HepG2 (cell line): ENCODE measurements around the gene HHIPL1. TPM values are rescaled to one million over a fixed set of nuclear protein-coding genes. Genes with fewer than 3 reads are reported as not detected.

Experiments used
- BRF2 ChIP-seq: sonication (generic); formaldehyde crosslinking; IDR thresholded peaks from 2 replicates; pipeline ENCODE4 v1.8.1; 2022; ENCODE audit warnings: mild to moderate bottlenecking, missing genetic modification reagents
- EHMT2 ChIP-seq: fragments of 200-600 bp; sonication (generic); IDR thresholded peaks from 2 replicates; pipeline ENCODE4 v1.7.0; 2017; ENCODE audit warnings: antibody characterized with exemption, low read depth, low read length, borderline replicate concordance
- HCFC1 ChIP-seq: fragments of 150-350 bp; IDR thresholded peaks from 2 replicates; pipeline ENCODE4 v1.6.1; 2014; ENCODE audit warnings: low read depth, low read length
- LCORL ChIP-seq, 2 experiments: fragments of 450-650 bp in 1 of 2; sonication (generic) in 1 of 2; formaldehyde crosslinking in 1 of 2; IDR thresholded peaks; 2 replicates each; pipeline versions ENCODE4 v1.5.0 to v1.6.1; 2017 to 2020; ENCODE audit warnings: antibody characterized with exemption in 1 of 2, missing genetic modification reagents in 1 of 2
- NKX3-1 ChIP-seq: sonication (generic); formaldehyde crosslinking; IDR thresholded peaks from 2 replicates; pipeline ENCODE4 v1.5.0; 2020; ENCODE audit warnings: missing genetic modification reagents
- PRMT3 ChIP-seq: sonication (generic); formaldehyde crosslinking; IDR thresholded peaks from 2 replicates; pipeline ENCODE4 v1.8.1; 2022; ENCODE audit warnings: low read depth, mild to moderate bottlenecking, moderate library complexity, missing genetic modification reagents, borderline replicate concordance
- TCF7 ChIP-seq: sonication (generic); IDR thresholded peaks from 2 replicates; pipeline ENCODE4 v1.6.1; 2016; ENCODE audit warnings: antibody characterized with exemption, low read depth
- ZBTB38 ChIP-seq: sonication (generic); formaldehyde crosslinking; IDR thresholded peaks from 2 replicates; pipeline ENCODE4 v1.5.1; 2020; ENCODE audit warnings: mild to moderate bottlenecking, missing genetic modification reagents
- ZNF260 ChIP-seq: sonication (generic); formaldehyde crosslinking; IDR thresholded peaks from 2 replicates; pipeline ENCODE4 v1.4.0; 2020; ENCODE audit warnings: missing genetic modification reagents, low read depth, mild to moderate bottlenecking, borderline replicate concordance
- ZNF30 ChIP-seq: sonication (generic); formaldehyde crosslinking; IDR thresholded peaks from 2 replicates; pipeline ENCODE4 v1.5.0; 2020; ENCODE audit warnings: mild to moderate bottlenecking, missing genetic modification reagents
- ZNF326 ChIP-seq: sonication (generic); formaldehyde crosslinking; IDR thresholded peaks from 2 replicates; pipeline ENCODE4 v1.4.0; 2020; ENCODE audit warnings: missing genetic modification reagents, borderline replicate concordance
- polyA plus RNA-seq, 8 experiments: library from polyadenylated mRNA; depleted of rRNA in 3 of 8; stranded (reverse) in 7 of 8; unstranded in 1 of 8; fragments of >200 nt; fragmentation: Illumina TruSeq in 4 of 8; extraction: Trizol in 4 of 8; gene quantifications; 2 replicates each; pipeline versions ENCODE4 v1.2.1 to v1.2.3, GENCODE V29; 2011 to 2016; ENCODE audit warnings: low read depth in 4 of 8, missing spikeins in 1 of 8, mixed read lengths in 1 of 8; ENCODE audit not compliant: insufficient read depth in 1 of 8
- total RNA-seq, 5 experiments: library from RNA; depleted of rRNA; stranded (reverse); fragments of >200 nt; fragmentation: Illumina TruSeq; extraction: Trizol; gene quantifications; 2 replicates each; pipeline ENCODE4 v1.2.3, GENCODE V29; 2016; ENCODE audit warnings: low read depth in 1 of 5
- TF ChIP-seq, protein P1 (sequence below): sonication (generic); formaldehyde crosslinking; conservative IDR thresholded peaks from 2 replicates; pipeline ENCODE4 v1.8.1; 2023; ENCODE audit warnings: missing genetic modification reagents
- TF ChIP-seq, protein P2 (sequence below): sonication (generic); formaldehyde crosslinking; IDR thresholded peaks from 2 replicates; pipeline ENCODE4 v1.4.0; 2020; ENCODE audit warnings: missing genetic modification reagents

HHIPL1 gene
- total and polyA plus RNA-seq, 2 of the 13 experiments (the other 11 are each of a cell fraction or from before 2014, with no cell fraction given), result not detected

GRCh38 chr14:99602054-99602787 lies 42.7 kb upstream of the HHIPL1 start (continued):
- TF ChIP-seq LCORL (IDR thresholded peaks at IDR 0.05), result no peak
- TF ChIP-seq LCORL (CRISPR knock-in tag; IDR thresholded peaks at IDR 0.05), result peak; percentile 44; the same call in 1 of the 2 replicates
- no peak for TF ChIP-seq NKX3-1 (CRISPR knock-in tag)
- TF ChIP-seq, protein P1, sequence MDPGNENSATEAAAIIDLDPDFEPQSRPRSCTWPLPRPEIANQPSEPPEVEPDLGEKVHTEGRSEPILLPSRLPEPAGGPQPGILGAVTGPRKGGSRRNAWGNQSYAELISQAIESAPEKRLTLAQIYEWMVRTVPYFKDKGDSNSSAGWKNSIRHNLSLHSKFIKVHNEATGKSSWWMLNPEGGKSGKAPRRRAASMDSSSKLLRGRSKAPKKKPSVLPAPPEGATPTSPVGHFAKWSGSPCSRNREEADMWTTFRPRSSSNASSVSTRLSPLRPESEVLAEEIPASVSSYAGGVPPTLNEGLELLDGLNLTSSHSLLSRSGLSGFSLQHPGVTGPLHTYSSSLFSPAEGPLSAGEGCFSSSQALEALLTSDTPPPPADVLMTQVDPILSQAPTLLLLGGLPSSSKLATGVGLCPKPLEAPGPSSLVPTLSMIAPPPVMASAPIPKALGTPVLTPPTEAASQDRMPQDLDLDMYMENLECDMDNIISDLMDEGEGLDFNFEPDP, result no peak
- TF ChIP-seq ZNF326 (CRISPR knock-in tag), result no peak
- no peak for TF ChIP-seq PRMT3
- no peak for TF ChIP-seq TCF7
- TF ChIP-seq ZNF30 (CRISPR knock-in tag), result no peak
- no peak for TF ChIP-seq ZBTB38 (CRISPR knock-in tag)
- no peak for TF ChIP-seq EHMT2
- TF ChIP-seq, protein P2, sequence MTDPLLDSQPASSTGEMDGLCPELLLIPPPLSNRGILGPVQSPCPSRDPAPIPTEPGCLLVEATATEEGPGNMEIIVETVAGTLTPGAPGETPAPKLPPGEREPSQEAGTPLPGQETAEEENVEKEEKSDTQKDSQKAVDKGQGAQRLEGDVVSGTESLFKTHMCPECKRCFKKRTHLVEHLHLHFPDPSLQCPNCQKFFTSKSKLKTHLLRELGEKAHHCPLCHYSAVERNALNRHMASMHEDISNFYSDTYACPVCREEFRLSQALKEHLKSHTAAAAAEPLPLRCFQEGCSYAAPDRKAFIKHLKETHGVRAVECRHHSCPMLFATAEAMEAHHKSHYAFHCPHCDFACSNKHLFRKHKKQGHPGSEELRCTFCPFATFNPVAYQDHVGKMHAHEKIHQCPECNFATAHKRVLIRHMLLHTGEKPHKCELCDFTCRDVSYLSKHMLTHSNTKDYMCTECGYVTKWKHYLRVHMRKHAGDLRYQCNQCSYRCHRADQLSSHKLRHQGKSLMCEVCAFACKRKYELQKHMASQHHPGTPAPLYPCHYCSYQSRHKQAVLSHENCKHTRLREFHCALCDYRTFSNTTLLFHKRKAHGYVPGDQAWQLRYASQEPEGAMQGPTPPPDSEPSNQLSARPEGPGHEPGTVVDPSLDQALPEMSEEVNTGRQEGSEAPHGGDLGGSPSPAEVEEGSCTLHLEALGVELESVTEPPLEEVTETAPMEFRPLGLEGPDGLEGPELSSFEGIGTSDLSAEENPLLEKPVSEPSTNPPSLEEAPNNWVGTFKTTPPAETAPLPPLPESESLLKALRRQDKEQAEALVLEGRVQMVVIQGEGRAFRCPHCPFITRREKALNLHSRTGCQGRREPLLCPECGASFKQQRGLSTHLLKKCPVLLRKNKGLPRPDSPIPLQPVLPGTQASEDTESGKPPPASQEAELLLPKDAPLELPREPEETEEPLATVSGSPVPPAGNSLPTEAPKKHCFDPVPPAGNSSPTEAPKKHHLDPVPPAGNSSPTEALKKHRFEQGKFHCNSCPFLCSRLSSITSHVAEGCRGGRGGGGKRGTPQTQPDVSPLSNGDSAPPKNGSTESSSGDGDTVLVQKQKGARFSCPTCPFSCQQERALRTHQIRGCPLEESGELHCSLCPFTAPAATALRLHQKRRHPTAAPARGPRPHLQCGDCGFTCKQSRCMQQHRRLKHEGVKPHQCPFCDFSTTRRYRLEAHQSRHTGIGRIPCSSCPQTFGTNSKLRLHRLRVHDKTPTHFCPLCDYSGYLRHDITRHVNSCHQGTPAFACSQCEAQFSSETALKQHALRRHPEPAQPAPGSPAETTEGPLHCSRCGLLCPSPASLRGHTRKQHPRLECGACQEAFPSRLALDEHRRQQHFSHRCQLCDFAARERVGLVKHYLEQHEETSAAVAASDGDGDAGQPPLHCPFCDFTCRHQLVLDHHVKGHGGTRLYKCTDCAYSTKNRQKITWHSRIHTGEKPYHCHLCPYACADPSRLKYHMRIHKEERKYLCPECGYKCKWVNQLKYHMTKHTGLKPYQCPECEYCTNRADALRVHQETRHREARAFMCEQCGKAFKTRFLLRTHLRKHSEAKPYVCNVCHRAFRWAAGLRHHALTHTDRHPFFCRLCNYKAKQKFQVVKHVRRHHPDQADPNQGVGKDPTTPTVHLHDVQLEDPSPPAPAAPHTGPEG (CRISPR knock-in tag), result no peak
- no peak for TF ChIP-seq HCFC1
- no peak for TF ChIP-seq ZNF260 (CRISPR knock-in tag)
- no peak for TF ChIP-seq BRF2 (CRISPR knock-in tag)
